ENCODE measurements around the gene PMFBP1.

PMFBP1 gene

DNA sequence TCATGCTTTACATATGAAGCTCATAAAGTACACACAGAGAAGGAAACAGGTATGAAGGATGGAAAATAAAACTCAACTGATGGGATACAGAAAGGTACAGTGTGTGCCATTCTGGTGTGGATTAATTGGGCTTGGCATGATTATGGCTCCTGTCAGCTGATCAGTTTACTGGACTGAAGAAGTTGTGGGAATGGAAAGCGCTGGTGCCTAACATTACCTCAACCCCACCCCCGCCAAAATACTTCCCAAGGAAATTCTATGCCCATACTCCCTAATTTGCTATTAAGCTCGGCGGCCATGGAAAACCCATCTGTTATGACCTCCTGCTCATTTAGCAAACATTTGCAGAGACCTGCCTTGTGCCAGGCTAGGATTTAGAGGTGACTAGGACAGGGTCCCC is 16.6 kb upstream of the PMFBP1 start:
- no peak for DNase-seq (ENCODE audit: low read depth)

DNA sequence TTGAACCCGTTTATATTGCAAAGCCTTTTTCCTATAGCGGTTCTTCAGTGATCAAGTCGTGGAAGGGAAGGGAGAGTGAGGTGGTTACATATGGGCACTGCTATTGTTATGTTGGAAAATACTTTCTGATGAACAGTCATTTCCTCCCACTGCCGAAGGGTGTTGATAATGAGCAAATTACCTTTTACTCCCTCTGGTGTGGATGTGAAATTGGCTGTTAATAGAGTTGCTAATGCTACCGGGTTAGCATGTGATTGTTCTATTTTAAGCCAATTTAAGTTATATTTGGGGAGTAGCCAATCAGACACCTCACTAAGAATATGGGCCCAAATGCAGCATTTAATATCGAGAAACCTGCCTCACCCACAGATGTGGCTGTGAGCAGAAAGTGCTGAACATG is 15.6 kb upstream of the PMFBP1 start:
- DNase-seq (ENCODE audit: low read depth), result no peak

DNA sequence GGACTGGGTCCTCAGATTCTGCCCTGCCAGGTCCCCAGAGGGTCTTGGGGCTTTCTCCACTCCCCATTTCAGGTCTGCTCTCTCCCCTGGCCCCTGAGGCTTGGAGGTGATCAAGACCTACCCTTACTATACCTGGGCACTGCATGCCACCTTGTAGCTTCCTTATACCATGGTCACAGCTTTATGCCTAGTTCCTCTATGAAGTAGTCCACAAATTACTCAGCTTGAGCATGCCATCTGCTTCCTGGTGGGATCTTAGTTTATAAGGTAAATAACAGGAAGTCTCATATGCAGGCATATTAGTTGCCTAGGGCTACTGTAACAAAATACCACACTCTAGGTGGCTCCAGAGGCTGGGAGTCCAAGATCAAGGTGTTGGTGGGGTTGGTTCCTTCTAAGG is 11.0 kb upstream of the PMFBP1 start:
- no peak for DNase-seq (ENCODE audit: low read depth)

DNA sequence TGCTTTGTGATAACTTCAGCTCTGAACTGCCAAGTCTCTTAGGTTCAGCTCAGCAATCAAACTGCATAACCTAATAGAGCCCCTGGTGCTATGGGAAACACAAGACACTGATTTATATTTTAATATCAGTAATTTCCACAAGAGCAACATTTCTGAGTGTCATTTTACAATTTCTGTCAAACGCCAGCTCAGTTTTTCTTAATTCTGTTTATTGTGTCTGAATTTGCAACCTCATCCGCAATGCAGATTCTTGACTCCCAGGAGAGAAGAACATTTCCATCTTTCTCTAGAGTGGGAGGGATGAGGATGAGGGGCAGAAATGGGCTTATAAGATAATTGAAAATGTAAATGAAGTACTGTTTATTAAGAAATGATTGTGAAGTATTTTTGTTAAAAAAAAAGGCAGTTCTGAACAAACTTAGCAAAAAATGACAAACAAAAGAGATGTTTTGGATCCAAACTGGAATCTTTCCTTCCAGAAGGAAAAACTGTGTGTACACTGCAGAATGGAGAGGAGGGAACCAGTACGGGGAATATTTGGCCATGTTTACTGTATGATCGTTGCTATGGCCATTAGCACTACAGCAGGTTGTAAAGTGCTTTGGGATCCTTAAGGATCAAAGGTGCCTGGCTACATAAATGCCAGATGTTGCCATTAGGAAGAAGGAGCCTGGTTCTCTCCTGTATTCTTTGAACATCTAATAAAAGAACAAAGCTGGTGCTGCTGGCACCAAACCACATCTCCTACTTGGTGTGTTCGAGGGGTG is 7.4 kb upstream of the PMFBP1 start:
- no peak for DNase-seq (ENCODE audit: low read depth)

DNA sequence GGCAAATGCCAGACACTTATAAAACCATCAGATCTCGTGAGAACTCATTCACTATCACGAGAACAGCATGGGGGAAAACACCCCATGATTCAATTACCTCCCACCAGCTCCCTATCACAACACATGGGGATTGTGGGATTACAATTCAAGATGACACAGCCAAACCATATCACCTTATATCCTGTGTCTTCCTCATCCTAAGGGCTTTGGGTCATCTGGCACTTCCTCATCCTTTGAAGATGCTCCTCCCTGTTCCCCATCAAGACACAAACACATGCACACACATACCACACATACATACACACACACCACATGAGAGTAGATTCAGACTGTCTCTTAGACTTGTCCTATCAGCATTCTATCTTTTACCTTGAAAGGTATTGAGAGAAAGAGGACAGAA is 2.8 kb upstream of the PMFBP1 start:
- DNase-seq (ENCODE audit: low read depth), result no peak

DNA sequence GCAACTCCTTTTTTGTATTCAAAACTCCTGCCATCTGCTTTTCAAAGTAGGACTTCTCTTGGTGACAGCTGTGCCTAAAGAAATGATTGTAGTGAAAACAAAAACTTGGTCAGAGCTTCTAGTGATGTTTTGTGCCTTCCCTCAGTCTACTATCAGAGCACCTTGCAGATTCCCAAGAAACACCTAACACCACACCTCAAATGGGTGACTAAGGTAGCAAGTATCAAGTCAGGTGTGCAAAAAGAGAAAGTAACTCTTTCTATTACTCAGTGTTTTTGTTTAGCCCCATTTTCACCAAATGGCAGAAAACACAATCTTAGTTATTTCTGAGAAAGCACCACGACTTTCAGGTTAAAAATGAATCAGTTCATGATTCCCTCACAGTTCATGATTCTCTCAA is 2.0 kb upstream of the PMFBP1 start:
- DNase-seq (ENCODE audit: low read depth), result no peak

DNA sequence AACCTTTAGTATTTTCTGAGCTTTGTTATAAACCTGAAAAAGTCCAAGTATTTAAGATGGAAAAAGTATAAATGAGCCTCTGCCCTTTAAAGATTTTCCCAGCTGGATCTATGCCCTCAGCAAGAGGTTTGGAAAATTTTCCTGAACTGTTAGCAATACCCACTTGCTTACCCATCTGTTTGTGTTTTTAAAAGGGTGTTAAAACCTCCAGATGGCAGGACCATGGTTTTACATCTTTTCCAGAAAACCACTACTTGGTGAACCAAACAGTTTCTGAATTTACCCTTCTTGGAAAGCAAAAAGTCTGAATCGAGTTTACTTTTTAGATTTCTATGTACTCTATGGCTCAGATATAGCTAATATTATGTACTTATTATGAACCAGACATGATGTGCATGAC is 719 bp downstream of the PMFBP1 start:
- DNase-seq (ENCODE audit: low read depth), result no peak

DNA sequence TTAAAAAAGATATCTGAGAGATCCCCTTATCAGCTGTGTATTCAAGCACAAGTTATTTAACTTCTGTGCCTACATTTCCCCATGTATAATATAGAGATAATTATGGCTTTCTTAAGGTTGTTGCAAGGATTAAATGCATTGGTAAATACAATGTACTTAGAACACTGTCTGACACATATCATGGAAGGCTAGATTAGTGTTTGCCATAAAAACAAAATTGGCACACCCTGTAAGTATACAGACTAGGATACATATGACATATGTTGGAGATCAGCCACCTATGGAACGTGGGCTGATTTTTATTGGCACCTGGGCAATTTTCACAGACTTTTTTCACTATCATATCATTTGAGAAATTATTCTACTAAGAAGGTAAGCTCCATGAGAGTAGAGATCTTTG is 2.2 kb downstream of the PMFBP1 start:
- DNase-seq (ENCODE audit: low read depth), result no peak

DNA sequence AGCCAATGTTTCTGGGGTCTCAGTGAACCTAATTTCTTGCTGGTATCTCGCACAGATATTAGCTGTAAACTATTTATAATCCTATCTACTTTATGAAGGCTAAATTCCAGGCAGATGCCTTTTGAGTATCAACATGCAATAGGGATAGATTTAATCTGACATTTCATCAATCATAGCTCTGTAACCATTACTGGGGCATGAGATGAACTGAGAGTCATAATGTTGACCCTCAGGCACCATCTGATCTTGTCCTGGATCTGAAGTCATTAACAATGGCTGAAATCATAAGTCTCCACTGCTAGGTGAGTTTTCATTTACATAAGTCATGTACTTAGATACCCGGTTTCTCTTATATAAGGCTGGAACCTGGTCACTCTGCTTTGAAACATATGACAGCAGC is 3.6 kb downstream of the PMFBP1 start:
- DNase-seq (ENCODE audit: low read depth), result no peak

DNA sequence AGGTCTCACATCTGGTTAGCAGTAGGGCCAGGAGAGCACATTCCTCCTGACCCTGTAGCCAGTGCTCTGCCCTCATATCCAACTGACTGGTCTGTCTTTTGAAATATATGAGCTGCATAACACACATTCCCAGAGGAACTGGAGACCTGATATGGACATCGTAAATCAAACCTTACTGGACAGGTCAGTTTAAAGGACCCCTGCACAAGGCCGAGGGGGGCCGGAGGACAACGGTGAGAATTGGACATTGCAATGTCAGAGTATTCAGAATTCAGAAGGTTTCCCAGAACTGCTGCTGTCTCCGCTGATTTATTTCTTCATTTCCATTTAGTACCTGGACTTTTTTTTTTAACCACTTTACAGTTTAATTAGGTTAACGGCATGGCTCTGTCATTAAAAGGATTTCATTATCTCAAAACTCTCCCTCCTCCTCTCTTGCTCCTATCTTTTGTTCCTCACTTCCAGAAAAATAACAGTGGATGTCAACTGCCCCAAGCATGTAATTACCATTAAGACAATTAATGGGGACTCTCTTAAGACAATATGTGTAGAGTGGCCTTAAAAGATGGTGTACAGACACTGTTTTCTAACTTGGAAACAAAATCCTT is 4.9 kb downstream of the PMFBP1 start:
- DNase-seq (ENCODE audit: low read depth), result no peak

DNA sequence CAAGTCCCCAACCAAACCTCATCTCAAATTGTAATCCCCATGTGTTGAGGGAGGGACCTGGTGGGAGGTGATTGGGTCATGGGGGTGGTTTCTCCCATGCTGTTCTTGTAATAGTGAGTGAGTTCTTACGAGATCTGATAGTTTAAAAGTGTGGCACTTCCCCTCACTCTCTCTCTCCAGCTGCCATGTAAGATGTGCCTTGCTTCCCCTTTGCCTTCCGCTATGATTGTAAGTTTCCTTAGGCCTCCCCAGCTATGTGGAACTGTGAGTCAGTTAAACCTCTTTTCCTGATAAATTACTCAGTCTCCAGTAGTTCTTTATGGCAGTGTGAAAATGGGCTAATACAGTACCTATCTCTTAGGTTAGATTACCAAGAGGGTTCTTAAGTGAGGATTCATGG is 5.8 kb downstream of the PMFBP1 start:
- no peak for DNase-seq (ENCODE audit: low read depth)

DNA sequence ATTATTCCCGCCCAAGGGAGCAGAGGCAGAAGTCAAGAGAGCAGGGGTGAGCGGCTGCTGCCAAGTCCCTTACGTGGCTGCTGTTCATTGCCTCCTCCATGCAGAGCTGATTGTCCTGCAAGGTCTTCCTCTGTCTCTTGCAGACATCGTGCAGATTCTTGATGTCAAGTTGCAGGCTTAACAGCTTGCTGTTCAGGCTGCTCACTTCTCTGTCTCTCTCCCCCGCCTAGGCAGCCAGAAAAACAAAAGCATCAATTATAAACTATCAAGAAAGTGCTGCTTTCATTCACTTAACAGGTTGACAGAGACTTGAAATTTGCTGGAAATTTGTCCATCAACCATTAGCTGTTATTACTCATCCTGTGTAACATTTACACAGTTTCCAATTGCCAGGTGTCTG is 7.3 kb downstream of the PMFBP1 start:
- no peak for DNase-seq (ENCODE audit: low read depth)

DNA sequence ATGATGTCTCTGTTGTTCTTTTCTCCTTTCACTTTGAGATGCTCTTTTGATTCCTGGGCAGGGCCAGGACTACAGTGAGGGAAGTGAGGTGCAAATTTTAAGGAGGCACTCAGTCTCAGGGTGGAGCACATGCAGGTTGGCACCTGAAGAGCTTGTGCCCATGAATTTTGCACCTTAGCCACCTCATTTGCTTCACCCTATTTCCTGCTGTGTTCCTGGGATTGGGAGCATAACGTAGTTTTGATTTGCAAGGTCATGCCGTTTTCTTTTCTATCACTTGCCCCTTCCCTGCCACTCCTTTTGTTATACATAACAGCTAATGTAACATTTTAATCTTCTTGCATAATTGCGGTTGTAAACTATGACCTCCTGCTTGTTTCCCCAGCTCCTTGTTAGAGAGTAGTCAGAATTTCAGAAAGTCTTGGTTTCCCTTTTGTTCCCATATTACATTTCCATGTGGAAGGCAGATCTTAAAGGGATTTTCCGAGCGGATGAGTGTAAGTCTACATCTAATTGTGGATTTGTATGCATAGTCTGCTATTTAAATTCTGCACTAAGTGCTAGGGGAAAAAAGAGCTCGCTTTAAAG is 9.8 kb downstream of the PMFBP1 start:
- DNase-seq (ENCODE audit: low read depth), result no peak

DNA sequence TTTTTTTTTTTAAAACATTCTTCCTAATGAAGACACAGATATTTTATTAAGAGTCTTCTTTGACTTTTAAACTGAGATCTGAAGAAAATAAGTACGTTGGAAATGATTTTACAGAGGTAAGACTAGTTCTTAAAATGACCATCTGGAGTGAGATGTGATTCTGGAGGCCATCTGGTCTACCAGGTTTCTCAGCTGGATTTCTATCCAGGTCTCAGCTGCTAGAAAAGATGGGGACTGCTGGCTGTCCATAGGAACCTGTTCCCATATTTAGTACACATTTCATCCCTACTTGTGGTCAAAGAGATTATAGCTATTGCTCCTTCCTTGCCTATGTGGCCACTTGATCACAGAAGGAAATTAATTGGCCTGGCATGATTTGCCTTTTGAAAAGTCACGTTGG is 12.2 kb downstream of the PMFBP1 start:
- DNase-seq (ENCODE audit: low read depth), result no peak

DNA sequence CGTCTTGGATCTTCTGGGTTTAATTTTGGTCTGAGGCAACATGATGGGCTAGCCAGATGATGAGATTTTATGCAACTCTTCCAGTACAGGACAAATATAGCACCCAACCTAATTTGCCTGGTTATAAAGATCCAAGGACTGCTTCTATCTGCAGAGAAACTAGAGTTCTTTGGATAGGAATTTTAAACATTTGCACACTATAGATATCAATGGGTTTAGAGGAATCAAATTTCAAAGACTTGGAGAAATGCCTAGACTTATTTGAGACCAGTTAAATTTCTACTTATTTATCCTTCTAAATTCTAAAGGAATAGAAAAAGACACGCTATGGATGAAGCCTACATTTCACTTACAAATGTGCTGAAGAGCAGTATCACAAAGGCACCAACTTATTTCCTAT is 12.6 kb downstream of the PMFBP1 start:
- no peak for DNase-seq (ENCODE audit: low read depth)

DNA sequence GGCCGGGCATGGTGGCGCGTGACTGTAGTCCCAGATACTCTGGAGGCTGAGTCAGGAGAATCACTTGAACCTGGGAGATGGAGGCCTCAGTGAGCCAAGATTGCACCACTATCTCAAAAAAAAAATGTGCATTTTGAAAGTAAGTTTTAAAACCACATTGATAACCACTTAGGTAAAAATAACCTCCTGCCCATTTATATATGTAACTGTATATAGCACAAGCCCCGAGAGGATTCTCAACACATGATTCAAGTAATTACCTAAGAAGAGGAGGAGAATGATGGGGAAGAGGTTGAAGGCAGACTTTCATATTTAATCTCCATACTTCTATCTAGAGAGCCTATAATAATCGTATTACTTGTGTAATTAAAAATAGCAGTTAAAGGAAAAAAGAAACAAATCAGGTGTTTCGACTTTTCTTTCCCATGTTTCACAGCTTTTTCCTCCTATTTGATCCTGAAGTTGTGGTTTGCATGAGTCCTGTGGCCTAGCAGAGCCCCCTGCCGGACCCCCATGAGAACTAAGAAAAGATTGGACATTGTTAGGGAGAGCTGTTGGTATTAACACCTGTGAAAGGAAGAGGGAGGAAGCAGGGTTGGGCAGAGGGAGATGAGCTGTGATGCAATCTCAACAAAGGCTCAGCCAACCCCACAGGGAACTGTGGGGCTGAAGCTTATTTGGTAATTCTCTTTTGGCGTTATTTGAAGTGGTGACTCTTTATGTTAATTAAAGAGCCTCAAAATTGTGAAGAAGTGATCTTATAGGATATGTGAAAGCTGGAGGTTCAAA is 22.1 kb downstream of the PMFBP1 start:
- no peak for DNase-seq (ENCODE audit: low read depth)

DNA sequence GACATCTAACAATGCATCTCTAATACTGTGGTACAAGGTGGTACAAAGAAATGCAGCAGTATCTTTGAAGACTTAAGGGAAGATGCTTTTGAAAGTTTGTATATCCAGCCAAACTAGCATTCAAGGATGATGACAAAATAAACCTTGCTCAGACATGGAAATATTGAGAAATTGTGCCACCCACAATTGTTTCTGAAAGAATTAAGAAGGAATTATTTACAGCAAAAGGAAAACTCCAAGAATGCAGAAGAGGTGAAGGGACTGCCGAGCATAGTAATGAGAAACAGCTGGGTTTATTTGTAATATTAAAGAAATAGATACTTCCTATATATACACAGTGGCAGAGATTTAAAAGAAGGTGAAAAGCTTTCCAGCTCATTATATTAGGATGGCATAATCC is 29.5 kb downstream of the PMFBP1 start:
- DNase-seq (ENCODE audit: low read depth), result peak; percentile 6

DNA sequence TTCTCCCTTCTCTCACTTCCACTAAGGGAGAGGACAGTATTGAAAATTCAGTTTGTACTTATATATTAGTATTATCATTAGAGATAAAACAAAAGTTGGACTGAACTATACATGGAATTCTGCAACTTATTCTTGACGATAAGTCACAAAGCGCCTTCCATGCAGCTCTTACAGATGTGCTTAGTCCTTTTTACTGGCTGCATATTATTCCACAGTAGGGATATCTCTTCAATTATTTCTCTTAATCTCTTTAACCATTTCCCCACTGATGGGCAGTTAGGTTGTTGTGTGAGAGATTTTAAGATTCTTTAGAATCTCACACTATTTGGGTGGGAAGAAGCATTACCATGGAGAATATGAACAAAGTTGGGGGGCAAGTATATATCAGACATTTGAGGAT is 32.0 kb downstream of the PMFBP1 start:
- DNase-seq (ENCODE audit: low read depth), result no peak

DNA sequence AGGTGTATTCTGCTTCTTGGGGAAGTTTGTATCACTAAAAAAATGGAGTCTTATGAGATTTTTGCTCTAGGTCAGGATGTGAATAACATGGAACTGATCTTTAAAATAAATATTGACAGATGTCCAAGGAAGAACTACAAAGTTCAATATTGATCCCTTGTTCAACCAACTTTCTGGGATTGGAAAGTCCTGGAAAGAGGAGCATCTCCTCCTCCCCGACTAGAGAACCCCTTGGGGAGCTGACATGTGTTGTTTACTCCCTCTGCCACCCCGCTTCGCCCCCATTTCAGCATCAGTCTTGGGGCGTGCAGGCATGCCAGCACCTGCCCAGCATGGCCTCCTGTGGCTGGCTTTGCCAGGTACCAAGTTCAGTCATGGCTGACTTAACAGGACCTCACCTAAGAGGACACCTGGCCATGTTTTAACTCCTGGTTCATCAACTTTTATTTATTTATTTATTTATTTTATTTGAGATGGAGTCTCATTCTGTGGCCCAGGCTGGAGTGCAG is 33.8 kb downstream of the PMFBP1 start:
- DNase-seq (ENCODE audit: low read depth), result no peak

DNA sequence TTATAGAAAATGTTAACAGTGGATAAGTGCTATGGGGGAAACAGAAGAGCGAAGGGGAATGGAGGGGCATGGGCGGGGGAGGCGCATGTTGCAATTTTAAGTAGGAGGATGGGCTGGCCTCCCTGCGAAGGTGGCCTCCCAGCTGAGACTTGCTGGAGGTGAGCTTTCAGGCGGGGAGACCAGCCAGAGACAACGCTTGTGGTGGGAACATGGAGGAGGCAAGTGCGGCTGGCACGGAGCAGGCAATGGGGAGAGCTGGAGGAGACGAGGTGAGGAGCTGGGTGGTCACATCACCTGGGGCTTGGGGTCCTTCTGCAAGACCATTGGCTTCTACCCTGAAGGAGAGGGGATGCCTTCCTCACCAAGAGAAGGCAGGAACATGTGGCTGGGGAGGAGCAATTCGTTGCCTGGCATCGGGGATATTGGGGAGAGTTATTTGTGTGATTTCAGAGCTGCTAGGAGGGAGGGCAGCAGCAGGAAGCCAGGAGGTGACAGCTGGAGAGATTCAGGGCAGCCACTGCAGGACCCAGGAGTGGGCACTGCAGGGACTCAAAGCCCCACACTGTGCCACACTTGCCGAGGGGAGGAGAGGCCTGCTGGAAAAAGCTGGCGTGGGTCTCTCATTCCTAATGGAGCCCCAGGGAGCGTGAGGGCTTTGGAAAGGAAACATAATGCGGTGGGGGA is 34.4 kb downstream of the PMFBP1 start:
- DNase-seq (ENCODE audit: low read depth), result no peak

DNA sequence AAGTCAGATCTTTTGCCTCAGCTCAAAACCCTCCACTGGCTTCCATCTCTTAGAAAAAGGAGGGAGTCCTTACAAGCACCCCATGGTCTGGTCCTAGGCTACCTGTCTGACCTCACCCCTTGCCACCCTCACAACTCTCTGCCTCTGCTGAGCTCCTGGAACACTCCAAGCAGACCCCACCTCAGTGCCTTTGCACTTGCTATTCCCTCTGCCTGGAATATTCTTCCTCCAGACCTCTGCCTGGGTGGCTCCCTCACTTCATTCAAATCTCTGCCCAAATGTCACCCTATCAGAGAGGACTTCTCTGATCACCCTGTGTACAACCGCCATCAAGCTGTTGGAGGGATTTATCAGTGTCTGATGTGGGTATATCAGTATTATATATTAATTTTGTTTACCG is 37.4 kb downstream of the PMFBP1 start:
- DNase-seq (ENCODE audit: low read depth), result no peak

DNA sequence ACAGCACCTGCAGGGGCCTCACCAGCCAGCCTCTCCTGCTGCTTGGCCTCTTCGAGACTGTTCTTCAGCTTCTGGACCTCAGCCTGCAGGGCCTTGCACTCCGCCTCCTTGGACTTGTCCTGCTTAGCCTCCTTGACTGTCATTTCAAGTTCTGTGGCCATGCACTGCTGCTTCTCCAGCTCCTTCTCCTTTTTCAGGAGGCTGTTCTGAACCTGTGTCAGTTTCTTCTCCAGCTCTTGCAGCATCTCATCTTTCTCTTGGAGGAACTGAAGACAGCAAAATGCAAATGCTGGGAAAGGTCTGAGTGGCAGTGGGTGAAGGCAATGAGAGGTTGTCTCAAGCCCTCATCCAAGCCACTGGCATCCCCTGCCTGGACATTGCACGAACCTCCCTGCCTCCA is 39.2 kb downstream of the PMFBP1 start:
- no peak for DNase-seq (ENCODE audit: low read depth)

Measured in EH (cell line).